Activated CD4-positive, alpha-beta T cell treated with anti-CD3 and anti-CD28 coated beads, Interleukin-2, amount 50 U/mL, for 1 hour (primary cell): ENCODE results near the gene PROX1.

Experiments used
- DNase-seq: peaks from one replicate; pipeline ENCODE4 v3.0.0-alpha.2; 2020

The PROX1 gene

GRCh38 chr1:214022810-214023425 lies 35.1 kb downstream of the PROX1 start:
- DNase-seq, result no peak

- no peak for DNase-seq
These were observed 39.2 kb downstream of the PROX1 start for GRCh38 chr1:214026985-214027384.

- DNase-seq, result no peak
These were observed 39.7 kb downstream of the PROX1 start for GRCh38 chr1:214027498-214027897.

- no peak for DNase-seq
These were observed 40.3 kb downstream of the PROX1 start for GRCh38 chr1:214028095-214028494.

GRCh38 chr1:214028649-214029406 lies 41.1 kb downstream of the PROX1 start:
- DNase-seq, result no peak

- DNase-seq, result no peak
These were observed 42.0 kb downstream of the PROX1 start for GRCh38 chr1:214029796-214030195.

- no peak for DNase-seq
These were observed 43.5 kb downstream of the PROX1 start for GRCh38 chr1:214031267-214031650.

- DNase-seq, result no peak
These were observed 49.7 kb downstream of the PROX1 start for GRCh38 chr1:214037468-214037867.

GRCh38 chr1:214039394-214040018 lies 51.7 kb downstream of the PROX1 start:
- DNase-seq, result no peak

- no peak for DNase-seq
These were observed 55.4 kb downstream of the PROX1 start for GRCh38 chr1:214043167-214043566.

- DNase-seq, result no peak
These were observed 56.9 kb downstream of the PROX1 start for GRCh38 chr1:214044438-214045214.

- no peak for DNase-seq
These were observed 63.0 kb downstream of the PROX1 start for GRCh38 chr1:214050513-214051401.

- DNase-seq, result no peak
These were observed 64.0 kb downstream of the PROX1 start for GRCh38 chr1:214051786-214052185.

GRCh38 chr1:214058076-214058475 lies 70.3 kb downstream of the PROX1 start:
- no peak for DNase-seq

- no peak for DNase-seq
These were observed 78.4 kb downstream of the PROX1 start for GRCh38 chr1:214066190-214066589.

- no peak for DNase-seq
These were observed 79.2 kb downstream of the PROX1 start for GRCh38 chr1:214066936-214067335.

GRCh38 chr1:214067397-214067796 lies 79.6 kb downstream of the PROX1 start:
- DNase-seq, result no peak

GRCh38 chr1:214067853-214068703 lies 80.3 kb downstream of the PROX1 start:
- no peak for DNase-seq

- DNase-seq, result no peak
These were observed 81.2 kb downstream of the PROX1 start for GRCh38 chr1:214068979-214069378.

- DNase-seq, result no peak
These were observed 83.7 kb downstream of the PROX1 start for GRCh38 chr1:214071469-214071868.

- DNase-seq, result no peak
These were observed 84.8 kb downstream of the PROX1 start for GRCh38 chr1:214072426-214073157.
